HEK293 (cell line): Measurements from ENCODE around the gene DENND11.

Source experiments
- CTCF ChIA-PET: fragments of 350-600 bp; formaldehyde crosslinking; extraction: SDS; loops from one replicate; lab custom pipeline; 2021; ENCODE audit warnings: antibody characterized with exemption; lab: Yijun Ruan, JAX
- POLR2A ChIA-PET: fragments of 300-600 bp; formaldehyde crosslinking; extraction: SDS; loops from one replicate; lab custom pipeline; 2020; ENCODE audit warnings: antibody characterized with exemption, inconsistent platforms; lab: Yijun Ruan, JAX
- H3K27ac ChIP-seq: fragments of 200-500 bp; sonication (Bioruptor generic); 2 replicates; pipeline ENCODE4 v1.5.1; 2014; ENCODE audit warnings: low read depth, low read length, control low read depth, inconsistent platforms; ENCODE audit errors: extremely low read depth
- H3K36me3 ChIP-seq, 2 experiments: fragments of 200-500 bp in 1 of 2; sonication (Bioruptor generic) in 1 of 2; 1 replicate in 1 of 2; 2 replicates in 1 of 2; pipeline ENCODE4 v1.5.1; 2014 to 2017; ENCODE audit warnings: inconsistent platforms in 2 of 2, low read length in 2 of 2; ENCODE audit not compliant: control insufficient read depth in 2 of 2, insufficient read depth in 1 of 2
- H3K4me1 ChIP-seq: fragments of 200-500 bp; sonication (Bioruptor generic); 2 replicates; pipeline ENCODE4 v1.5.1; 2014; ENCODE audit warnings: mild to moderate bottlenecking, low read length, inconsistent platforms; ENCODE audit not compliant: control insufficient read depth, insufficient read depth
- H3K4me3 ChIP-seq: 2 replicates; pipeline ENCODE4 v1.5.1; 2011; ENCODE audit warnings: low read depth, mild to moderate bottlenecking, control low read depth, low read length, moderate library complexity
- H3K9me3 ChIP-seq: fragments of 200-500 bp; sonication (Bioruptor generic); 2 replicates; pipeline ENCODE4 v1.5.1; 2014; ENCODE audit warnings: low read depth, low read length, inconsistent platforms; ENCODE audit not compliant: control insufficient read depth, insufficient read depth
- BCL6B ChIP-seq: fragments of 450-650 bp; formaldehyde crosslinking; IDR thresholded peaks from 2 replicates; pipeline ENCODE4 v1.5.1; 2017; ENCODE audit warnings: missing biosample characterization, missing genetic modification characterization
- FEZF1 ChIP-seq: fragments of 450-650 bp; formaldehyde crosslinking; IDR thresholded peaks from 2 replicates; pipeline ENCODE4 v1.5.1; 2016; ENCODE audit warnings: missing biosample characterization, missing genetic modification characterization
- KLF7 ChIP-seq: fragments of 450-650 bp; formaldehyde crosslinking; IDR thresholded peaks from 2 replicates; pipeline ENCODE4 v1.5.1; 2016; ENCODE audit warnings: missing biosample characterization, missing genetic modification characterization, borderline replicate concordance
- PRDM1 ChIP-seq: fragments of 450-650 bp; formaldehyde crosslinking; IDR thresholded peaks from 2 replicates; pipeline ENCODE4; 2016; ENCODE audit warnings: missing biosample characterization, missing genetic modification characterization
- PRDM10 ChIP-seq: fragments of 450-650 bp; formaldehyde crosslinking; IDR thresholded peaks from 2 replicates; pipeline ENCODE4 v1.5.1; 2016; ENCODE audit warnings: missing biosample characterization, missing genetic modification characterization
- SCRT2 ChIP-seq: fragments of 450-650 bp; formaldehyde crosslinking; IDR thresholded peaks from 2 replicates; pipeline ENCODE4 v1.5.1; 2016; ENCODE audit warnings: missing biosample characterization, missing genetic modification characterization
- TRIM28 ChIP-seq: IDR thresholded peaks from 2 replicates; pipeline ENCODE4 v1.6.1; 2011; ENCODE audit warnings: low read length, control low read depth, borderline replicate concordance
- YY1 ChIP-seq: fragments of 450-650 bp; formaldehyde crosslinking; IDR thresholded peaks from 2 replicates; pipeline ENCODE4 v1.5.1; 2018; ENCODE audit warnings: missing biosample characterization, missing genetic modification characterization
- ZBTB44 ChIP-seq: fragments of 450-650 bp; IDR thresholded peaks from 2 replicates; pipeline ENCODE4 v1.5.1; 2018; ENCODE audit warnings: missing biosample characterization, mild to moderate bottlenecking, missing genetic modification characterization
- ZIC2 ChIP-seq: fragments of 450-650 bp; formaldehyde crosslinking; IDR thresholded peaks from 2 replicates; pipeline ENCODE4 v1.5.1; 2016; ENCODE audit warnings: missing biosample characterization, missing genetic modification characterization
- ZNF18 ChIP-seq: fragments of 450-650 bp; formaldehyde crosslinking; IDR thresholded peaks from 2 replicates; pipeline ENCODE4 v1.5.1; 2016; ENCODE audit warnings: missing biosample characterization, missing genetic modification characterization
- ZNF184 ChIP-seq: fragments of 450-650 bp; IDR thresholded peaks from 2 replicates; pipeline ENCODE4 v1.5.1; 2018; ENCODE audit warnings: missing biosample characterization, mild to moderate bottlenecking, missing genetic modification characterization
- ZNF302 ChIP-seq: fragments of 450-650 bp; formaldehyde crosslinking; IDR thresholded peaks from 2 replicates; pipeline ENCODE4 v1.5.1; 2016; ENCODE audit warnings: missing biosample characterization, missing genetic modification characterization, low read depth
- ZNF423 ChIP-seq: fragments of 450-650 bp; formaldehyde crosslinking; IDR thresholded peaks from 2 replicates; pipeline ENCODE4 v1.5.1; 2016; ENCODE audit warnings: missing biosample characterization, missing genetic modification characterization
- ZNF560 ChIP-seq: fragments of 450-650 bp; formaldehyde crosslinking; IDR thresholded peaks from 2 replicates; pipeline ENCODE4 v1.5.1; 2017; ENCODE audit warnings: missing biosample characterization, missing genetic modification characterization, borderline replicate concordance
- ZNF658 ChIP-seq: fragments of 450-650 bp; formaldehyde crosslinking; IDR thresholded peaks from 2 replicates; pipeline ENCODE4; 2016; ENCODE audit warnings: missing biosample characterization, missing genetic modification characterization
- ZSCAN23 ChIP-seq: fragments of 450-650 bp; formaldehyde crosslinking; IDR thresholded peaks from 2 replicates; pipeline ENCODE4 v1.5.1; 2016; ENCODE audit warnings: missing biosample characterization, missing genetic modification characterization
- TF ChIP-seq, protein P1 (sequence below): fragments of 450-650 bp; formaldehyde crosslinking; IDR thresholded peaks from 2 replicates; pipeline ENCODE4 v1.5.1; 2016; ENCODE audit warnings: missing biosample characterization, missing genetic modification characterization
- TF ChIP-seq, protein P2 (sequence below): fragments of 450-650 bp; formaldehyde crosslinking; conservative IDR thresholded peaks from 2 replicates; pipeline ENCODE4 v1.5.1; 2016; ENCODE audit warnings: low read depth, missing biosample characterization, missing genetic modification characterization

The DENND11 gene

DNA sequence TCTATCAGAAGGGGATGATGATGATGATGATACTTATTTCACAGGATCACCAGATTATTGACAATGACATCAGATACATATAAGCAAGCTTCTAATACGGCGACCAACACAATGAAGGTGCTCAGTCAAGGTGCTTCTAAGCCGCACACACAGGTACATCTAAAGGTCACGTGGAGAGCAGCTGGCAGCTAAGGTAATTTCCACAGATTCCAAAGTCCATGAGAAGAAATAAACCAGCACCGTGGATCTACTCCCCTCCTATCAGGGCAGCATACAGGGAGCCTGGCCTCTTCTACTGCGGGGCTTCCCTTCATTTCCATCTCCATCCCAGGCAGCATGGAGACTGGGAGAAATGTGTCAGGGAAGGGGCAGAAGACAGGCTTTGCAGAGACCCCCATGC is 37.5 kb downstream of the DENND11 start:
- Histone ChIP-seq H3K36me3 (peaks cover 0 to 64% of the 10 kb centered on the region in 2 experiments; a peak in 1 of 3 replicates), H3K4me1 (no peaks in the 10 kb centered on the region)
- TF ChIP-seq ZNF658: no peak
- no peak for TF ChIP-seq ZNF302 (tag by site-specific recombination)
- TF ChIP-seq ZSCAN23: no peak
- TF ChIP-seq PRDM10 (tag by site-specific recombination): no peak
- no peak for TF ChIP-seq ZNF184 (tag by site-specific recombination)
- TF ChIP-seq, all 188 proteins: peak for 0
- Histone ChIP-seq H3K9me3 (no peaks in the 10 kb centered on the region), H3K27ac (no peak overlapping the region), H3K4me3 (no peak overlapping the region)
- ChIA-PET CTCF (interaction anchor here (1.7 kb wide), 1 partner anchor 10 kb away, joined by 5 read pairs; no protein-coding TSS in a partner anchor), POLR2A (no interaction called here)

- H3K27ac ChIP-seq: no peak overlapping the region
- ChIA-PET CTCF (interaction anchor here (1.0 to 1.7 kb wide), 2 partner anchors 9 to 13 kb away, joined by 4 to 5 read pairs; no protein-coding TSS in a partner anchor), POLR2A (no interaction called here)
- peaks cover 0 to 76% of the 10 kb centered on the region in 2 experiments; a peak in 1 of 3 replicates for H3K36me3 ChIP-seq
- no peaks in the 10 kb centered on the region for H3K9me3 ChIP-seq
- H3K4me1 ChIP-seq: no peaks in the 10 kb centered on the region
- H3K4me3 ChIP-seq: no peak overlapping the region
- TF ChIP-seq ZNF423 (tag by site-specific recombination) (no peak), ZNF18 (tag by site-specific recombination) (no peak), ZIC2 (tag by site-specific recombination) (no peak), FEZF1 (no peak), PRDM1 (tag by site-specific recombination) (no peak), SCRT2 (tag by site-specific recombination) (no peak), BCL6B (tag by site-specific recombination) (no peak), KLF7 (no peak), YY1 (tag by site-specific recombination) (no peak), ZNF560 (no peak), ZBTB44 (tag by site-specific recombination) (no peak), TRIM28 (no peak)
- TF ChIP-seq, protein P1, sequence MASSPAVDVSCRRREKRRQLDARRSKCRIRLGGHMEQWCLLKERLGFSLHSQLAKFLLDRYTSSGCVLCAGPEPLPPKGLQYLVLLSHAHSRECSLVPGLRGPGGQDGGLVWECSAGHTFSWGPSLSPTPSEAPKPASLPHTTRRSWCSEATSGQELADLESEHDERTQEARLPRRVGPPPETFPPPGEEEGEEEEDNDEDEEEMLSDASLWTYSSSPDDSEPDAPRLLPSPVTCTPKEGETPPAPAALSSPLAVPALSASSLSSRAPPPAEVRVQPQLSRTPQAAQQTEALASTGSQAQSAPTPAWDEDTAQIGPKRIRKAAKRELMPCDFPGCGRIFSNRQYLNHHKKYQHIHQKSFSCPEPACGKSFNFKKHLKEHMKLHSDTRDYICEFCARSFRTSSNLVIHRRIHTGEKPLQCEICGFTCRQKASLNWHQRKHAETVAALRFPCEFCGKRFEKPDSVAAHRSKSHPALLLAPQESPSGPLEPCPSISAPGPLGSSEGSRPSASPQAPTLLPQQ (tag by site-specific recombination): no peak
- TF ChIP-seq, protein P2, sequence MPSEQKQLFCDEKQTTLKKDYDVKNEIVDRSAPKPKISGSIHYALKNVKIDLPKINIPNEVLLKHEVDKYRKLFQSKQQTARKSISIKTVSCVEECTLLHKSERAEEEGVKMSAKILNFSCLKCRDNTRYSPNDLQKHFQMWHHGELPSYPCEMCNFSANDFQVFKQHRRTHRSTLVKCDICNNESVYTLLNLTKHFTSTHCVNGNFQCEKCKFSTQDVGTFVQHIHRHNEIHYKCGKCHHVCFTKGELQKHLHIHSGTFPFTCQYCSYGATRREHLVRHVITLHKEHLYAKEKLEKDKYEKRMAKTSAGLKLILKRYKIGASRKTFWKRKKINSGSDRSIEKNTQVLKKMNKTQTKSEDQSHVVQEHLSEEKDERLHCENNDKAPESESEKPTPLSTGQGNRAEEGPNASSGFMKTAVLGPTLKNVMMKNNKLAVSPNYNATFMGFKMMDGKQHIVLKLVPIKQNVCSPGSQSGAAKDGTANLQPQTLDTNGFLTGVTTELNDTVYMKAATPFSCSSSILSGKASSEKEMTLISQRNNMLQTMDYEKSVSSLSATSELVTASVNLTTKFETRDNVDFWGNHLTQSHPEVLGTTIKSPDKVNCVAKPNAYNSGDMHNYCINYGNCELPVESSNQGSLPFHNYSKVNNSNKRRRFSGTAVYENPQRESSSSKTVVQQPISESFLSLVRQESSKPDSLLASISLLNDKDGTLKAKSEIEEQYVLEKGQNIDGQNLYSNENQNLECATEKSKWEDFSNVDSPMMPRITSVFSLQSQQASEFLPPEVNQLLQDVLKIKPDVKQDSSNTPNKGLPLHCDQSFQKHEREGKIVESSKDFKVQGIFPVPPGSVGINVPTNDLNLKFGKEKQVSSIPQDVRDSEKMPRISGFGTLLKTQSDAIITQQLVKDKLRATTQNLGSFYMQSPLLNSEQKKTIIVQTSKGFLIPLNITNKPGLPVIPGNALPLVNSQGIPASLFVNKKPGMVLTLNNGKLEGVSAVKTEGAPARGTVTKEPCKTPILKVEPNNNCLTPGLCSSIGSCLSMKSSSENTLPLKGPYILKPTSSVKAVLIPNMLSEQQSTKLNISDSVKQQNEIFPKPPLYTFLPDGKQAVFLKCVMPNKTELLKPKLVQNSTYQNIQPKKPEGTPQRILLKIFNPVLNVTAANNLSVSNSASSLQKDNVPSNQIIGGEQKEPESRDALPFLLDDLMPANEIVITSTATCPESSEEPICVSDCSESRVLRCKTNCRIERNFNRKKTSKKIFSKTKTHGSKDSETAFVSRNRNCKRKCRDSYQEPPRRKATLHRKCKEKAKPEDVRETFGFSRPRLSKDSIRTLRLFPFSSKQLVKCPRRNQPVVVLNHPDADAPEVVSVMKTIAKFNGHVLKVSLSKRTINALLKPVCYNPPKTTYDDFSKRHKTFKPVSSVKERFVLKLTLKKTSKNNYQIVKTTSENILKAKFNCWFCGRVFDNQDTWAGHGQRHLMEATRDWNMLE (tag by site-specific recombination): no peak
Measured at GRCh38 chr7:141663081-141663849, 38.7 kb downstream of the DENND11 start.
